HepG2 (cell line): ENCODE measurements around the gene KATNAL1. TPM values are rescaled to one million over a fixed set of nuclear protein-coding genes. Genes with fewer than 3 reads are reported as not detected.
A peak's percentile ranks its signal among the peaks of the same experiment; 100 is the strongest.

ENCODE experiments used
- FOXA3 ChIP-seq: IDR thresholded peaks from 2 replicates; pipeline ENCODE4 v1.6.1; 2016; ENCODE audit warnings: missing genetic modification reagents, missing compliant biosample characterization
- FOXM1 ChIP-seq: sonication (generic); formaldehyde crosslinking; IDR thresholded peaks from 2 replicates; pipeline ENCODE4 v1.5.0; 2020; ENCODE audit warnings: missing genetic modification reagents
- NFIB ChIP-seq: sonication (generic); formaldehyde crosslinking; IDR thresholded peaks from 2 replicates; pipeline ENCODE4 v1.9.0; 2021; ENCODE audit warnings: missing genetic modification reagents, mild to moderate bottlenecking, borderline replicate concordance
- RNF2 ChIP-seq: fragments of 450-650 bp; conservative IDR thresholded peaks from 2 replicates; pipeline ENCODE4 v1.6.1; 2016; ENCODE audit warnings: low read depth
- TBX3 ChIP-seq: fragments of 450-650 bp; IDR thresholded peaks from 2 replicates; pipeline ENCODE4 v1.6.1; 2017; ENCODE audit warnings: antibody characterized with exemption, mild to moderate bottlenecking, inconsistent platforms, borderline replicate concordance
- ZNF292 ChIP-seq: sonication (generic); formaldehyde crosslinking; IDR thresholded peaks from 2 replicates; pipeline ENCODE4 v1.8.1; 2022; ENCODE audit warnings: mild to moderate bottlenecking, low read depth, missing genetic modification reagents, borderline replicate concordance
- ZNF510 ChIP-seq: sonication (generic); formaldehyde crosslinking; IDR thresholded peaks from 2 replicates; pipeline ENCODE4 v1.4.0; 2020; ENCODE audit warnings: low read depth, mild to moderate bottlenecking, missing genetic modification reagents
- ZNF556 ChIP-seq: sonication (generic); formaldehyde crosslinking; IDR thresholded peaks from 2 replicates; pipeline ENCODE4 v1.4.0; 2020; ENCODE audit warnings: mild to moderate bottlenecking, missing genetic modification reagents, borderline replicate concordance
- ZNF567 ChIP-seq: sonication (generic); formaldehyde crosslinking; IDR thresholded peaks from 2 replicates; pipeline ENCODE4 v1.8.1; 2023; ENCODE audit warnings: mild to moderate bottlenecking, missing genetic modification reagents, borderline replicate concordance
- ZNF614 ChIP-seq: IDR thresholded peaks from 2 replicates; pipeline ENCODE4 v1.6.1; 2018; ENCODE audit warnings: missing biosample characterization, missing genetic modification reagents, inconsistent platforms, borderline replicate concordance
- polyA plus RNA-seq, 8 experiments: library from polyadenylated mRNA; depleted of rRNA in 3 of 8; stranded (reverse) in 7 of 8; unstranded in 1 of 8; fragments of >200 nt; fragmentation: Illumina TruSeq in 4 of 8; extraction: Trizol in 4 of 8; gene quantifications; 2 replicates each; pipeline versions ENCODE4 v1.2.1 to v1.2.3, GENCODE V29; 2011 to 2016; ENCODE audit warnings: low read depth in 4 of 8, missing spikeins in 1 of 8, mixed read lengths in 1 of 8; ENCODE audit not compliant: insufficient read depth in 1 of 8
- total RNA-seq, 5 experiments: library from RNA; depleted of rRNA; stranded (reverse); fragments of >200 nt; fragmentation: Illumina TruSeq; extraction: Trizol; gene quantifications; 2 replicates each; pipeline ENCODE4 v1.2.3, GENCODE V29; 2016; ENCODE audit warnings: low read depth in 1 of 5
- TF ChIP-seq, protein P1 (sequence below), 2 experiments: sonication (generic) in 1 of 2; formaldehyde crosslinking in 1 of 2; IDR thresholded peaks; 2 replicates each; pipeline versions ENCODE4 v1.4.0 to v1.6.1; 2018 to 2020; ENCODE audit warnings: missing genetic modification reagents in 2 of 2, borderline replicate concordance in 1 of 2, low read depth in 1 of 2, mild to moderate bottlenecking in 1 of 2, missing biosample characterization in 1 of 2
- TF ChIP-seq, protein P2 (sequence below): sonication (generic); formaldehyde crosslinking; IDR thresholded peaks from 2 replicates; pipeline ENCODE4 v1.5.1; 2020; ENCODE audit warnings: mild to moderate bottlenecking, missing genetic modification reagents, borderline replicate concordance
- TF ChIP-seq, protein P3 (sequence below): sonication (generic); formaldehyde crosslinking; IDR thresholded peaks from 2 replicates; pipeline ENCODE4 v1.5.0; 2020; ENCODE audit warnings: mild to moderate bottlenecking, missing genetic modification reagents, borderline replicate concordance
- TF ChIP-seq, protein P4 (sequence below): IDR thresholded peaks from 2 replicates; pipeline ENCODE4 v1.6.1; 2016; ENCODE audit warnings: low read depth, control low read depth

The KATNAL1 gene
- total and polyA plus RNA-seq, 2 of the 13 experiments (the other 11 are each of a cell fraction or from before 2014, with no cell fraction given): 3.2 to 11.8 TPM

DNA sequence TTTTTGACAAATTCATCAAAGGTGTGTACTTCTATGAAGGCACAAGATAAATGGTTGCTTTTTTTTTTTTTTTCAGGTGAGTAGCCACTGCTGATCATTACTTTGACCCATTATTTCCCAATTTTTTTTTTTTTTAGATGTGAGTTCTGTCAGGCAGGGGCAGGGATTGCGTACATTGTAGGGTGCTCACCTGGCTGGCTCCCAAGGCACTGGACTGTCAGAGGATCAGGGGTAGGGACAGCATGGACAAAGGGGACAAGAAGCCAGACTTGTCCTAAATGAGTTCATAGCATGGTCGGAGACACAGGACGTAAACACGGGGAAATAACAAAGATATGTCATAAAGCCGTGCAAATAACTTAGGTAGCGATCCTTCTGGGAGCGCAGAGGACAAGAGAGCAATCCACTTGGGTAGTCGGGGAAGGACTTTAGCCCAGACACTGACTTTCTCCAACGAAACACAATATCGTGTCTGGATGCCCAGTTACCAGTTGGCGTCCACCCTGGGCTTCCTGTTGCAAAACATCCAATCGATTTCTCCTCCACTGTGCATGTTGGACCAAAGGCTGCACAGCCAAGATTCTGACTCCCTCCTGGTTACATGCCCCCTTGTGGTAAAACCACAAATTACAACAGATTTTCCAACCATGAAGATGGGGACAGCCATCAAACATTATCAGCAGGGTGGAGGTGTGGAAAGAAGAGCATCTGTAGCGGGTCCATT lies 27.5 kb upstream of the KATNAL1 start (continued):
- TF ChIP-seq, protein P1, sequence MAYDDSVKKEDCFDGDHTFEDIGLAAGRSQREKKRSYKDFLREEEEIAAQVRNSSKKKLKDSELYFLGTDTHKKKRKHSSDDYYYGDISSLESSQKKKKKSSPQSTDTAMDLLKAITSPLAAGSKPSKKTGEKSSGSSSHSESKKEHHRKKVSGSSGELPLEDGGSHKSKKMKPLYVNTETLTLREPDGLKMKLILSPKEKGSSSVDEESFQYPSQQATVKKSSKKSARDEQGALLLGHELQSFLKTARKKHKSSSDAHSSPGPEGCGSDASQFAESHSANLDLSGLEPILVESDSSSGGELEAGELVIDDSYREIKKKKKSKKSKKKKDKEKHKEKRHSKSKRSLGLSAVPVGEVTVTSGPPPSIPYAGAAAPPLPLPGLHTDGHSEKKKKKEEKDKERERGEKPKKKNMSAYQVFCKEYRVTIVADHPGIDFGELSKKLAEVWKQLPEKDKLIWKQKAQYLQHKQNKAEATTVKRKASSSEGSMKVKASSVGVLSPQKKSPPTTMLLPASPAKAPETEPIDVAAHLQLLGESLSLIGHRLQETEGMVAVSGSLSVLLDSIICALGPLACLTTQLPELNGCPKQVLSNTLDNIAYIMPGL (CRISPR knock-in tag; IDR thresholded peaks at IDR 0.05; ENCODE audit: borderline replicate concordance in 1 of 2, low read depth in 1 of 2): peak; percentile 66 to 86
- TF ChIP-seq FOXM1 (CRISPR knock-in tag): no peak
- TF ChIP-seq, protein P2, sequence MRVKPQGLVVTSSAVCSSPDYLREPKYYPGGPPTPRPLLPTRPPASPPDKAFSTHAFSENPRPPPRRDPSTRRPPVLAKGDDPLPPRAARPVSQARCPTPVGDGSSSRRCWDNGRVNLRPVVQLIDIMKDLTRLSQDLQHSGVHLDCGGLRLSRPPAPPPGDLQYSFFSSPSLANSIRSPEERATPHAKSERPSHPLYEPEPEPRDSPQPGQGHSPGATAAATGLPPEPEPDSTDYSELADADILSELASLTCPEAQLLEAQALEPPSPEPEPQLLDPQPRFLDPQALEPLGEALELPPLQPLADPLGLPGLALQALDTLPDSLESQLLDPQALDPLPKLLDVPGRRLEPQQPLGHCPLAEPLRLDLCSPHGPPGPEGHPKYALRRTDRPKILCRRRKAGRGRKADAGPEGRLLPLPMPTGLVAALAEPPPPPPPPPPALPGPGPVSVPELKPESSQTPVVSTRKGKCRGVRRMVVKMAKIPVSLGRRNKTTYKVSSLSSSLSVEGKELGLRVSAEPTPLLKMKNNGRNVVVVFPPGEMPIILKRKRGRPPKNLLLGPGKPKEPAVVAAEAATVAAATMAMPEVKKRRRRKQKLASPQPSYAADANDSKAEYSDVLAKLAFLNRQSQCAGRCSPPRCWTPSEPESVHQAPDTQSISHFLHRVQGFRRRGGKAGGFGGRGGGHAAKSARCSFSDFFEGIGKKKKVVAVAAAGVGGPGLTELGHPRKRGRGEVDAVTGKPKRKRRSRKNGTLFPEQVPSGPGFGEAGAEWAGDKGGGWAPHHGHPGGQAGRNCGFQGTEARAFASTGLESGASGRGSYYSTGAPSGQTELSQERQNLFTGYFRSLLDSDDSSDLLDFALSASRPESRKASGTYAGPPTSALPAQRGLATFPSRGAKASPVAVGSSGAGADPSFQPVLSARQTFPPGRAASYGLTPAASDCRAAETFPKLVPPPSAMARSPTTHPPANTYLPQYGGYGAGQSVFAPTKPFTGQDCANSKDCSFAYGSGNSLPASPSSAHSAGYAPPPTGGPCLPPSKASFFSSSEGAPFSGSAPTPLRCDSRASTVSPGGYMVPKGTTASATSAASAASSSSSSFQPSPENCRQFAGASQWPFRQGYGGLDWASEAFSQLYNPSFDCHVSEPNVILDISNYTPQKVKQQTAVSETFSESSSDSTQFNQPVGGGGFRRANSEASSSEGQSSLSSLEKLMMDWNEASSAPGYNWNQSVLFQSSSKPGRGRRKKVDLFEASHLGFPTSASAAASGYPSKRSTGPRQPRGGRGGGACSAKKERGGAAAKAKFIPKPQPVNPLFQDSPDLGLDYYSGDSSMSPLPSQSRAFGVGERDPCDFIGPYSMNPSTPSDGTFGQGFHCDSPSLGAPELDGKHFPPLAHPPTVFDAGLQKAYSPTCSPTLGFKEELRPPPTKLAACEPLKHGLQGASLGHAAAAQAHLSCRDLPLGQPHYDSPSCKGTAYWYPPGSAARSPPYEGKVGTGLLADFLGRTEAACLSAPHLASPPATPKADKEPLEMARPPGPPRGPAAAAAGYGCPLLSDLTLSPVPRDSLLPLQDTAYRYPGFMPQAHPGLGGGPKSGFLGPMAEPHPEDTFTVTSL (CRISPR knock-in tag): peak; percentile 44; the same call in 1 of the 2 replicates
- TF ChIP-seq ZNF567 (CRISPR knock-in tag): no peak
- peak; percentile 47; the same call in 1 of the 2 replicates for TF ChIP-seq ZNF614 (CRISPR knock-in tag)
- TF ChIP-seq, protein P3, sequence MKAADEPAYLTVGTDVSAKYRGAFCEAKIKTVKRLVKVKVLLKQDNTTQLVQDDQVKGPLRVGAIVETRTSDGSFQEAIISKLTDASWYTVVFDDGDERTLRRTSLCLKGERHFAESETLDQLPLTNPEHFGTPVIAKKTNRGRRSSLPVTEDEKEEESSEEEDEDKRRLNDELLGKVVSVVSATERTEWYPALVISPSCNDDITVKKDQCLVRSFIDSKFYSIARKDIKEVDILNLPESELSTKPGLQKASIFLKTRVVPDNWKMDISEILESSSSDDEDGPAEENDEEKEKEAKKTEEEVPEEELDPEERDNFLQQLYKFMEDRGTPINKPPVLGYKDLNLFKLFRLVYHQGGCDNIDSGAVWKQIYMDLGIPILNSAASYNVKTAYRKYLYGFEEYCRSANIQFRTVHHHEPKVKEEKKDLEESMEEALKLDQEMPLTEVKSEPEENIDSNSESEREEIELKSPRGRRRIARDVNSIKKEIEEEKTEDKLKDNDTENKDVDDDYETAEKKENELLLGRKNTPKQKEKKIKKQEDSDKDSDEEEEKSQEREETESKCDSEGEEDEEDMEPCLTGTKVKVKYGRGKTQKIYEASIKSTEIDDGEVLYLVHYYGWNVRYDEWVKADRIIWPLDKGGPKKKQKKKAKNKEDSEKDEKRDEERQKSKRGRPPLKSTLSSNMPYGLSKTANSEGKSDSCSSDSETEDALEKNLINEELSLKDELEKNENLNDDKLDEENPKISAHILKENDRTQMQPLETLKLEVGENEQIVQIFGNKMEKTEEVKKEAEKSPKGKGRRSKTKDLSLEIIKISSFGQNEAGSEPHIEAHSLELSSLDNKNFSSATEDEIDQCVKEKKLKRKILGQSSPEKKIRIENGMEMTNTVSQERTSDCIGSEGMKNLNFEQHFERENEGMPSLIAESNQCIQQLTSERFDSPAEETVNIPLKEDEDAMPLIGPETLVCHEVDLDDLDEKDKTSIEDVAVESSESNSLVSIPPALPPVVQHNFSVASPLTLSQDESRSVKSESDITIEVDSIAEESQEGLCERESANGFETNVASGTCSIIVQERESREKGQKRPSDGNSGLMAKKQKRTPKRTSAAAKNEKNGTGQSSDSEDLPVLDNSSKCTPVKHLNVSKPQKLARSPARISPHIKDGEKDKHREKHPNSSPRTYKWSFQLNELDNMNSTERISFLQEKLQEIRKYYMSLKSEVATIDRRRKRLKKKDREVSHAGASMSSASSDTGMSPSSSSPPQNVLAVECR (CRISPR knock-in tag): peak; percentile 51; the same call in 1 of the 2 replicates
- TF ChIP-seq TBX3: no peak
- peak; percentile 67; the same call in 1 of the 2 replicates for TF ChIP-seq ZNF556 (CRISPR knock-in tag)
- no peak for TF ChIP-seq ZNF510 (CRISPR knock-in tag)
- TF ChIP-seq ZNF292 (CRISPR knock-in tag): peak; percentile 38; the same call in 1 of the 2 replicates
- no peak for TF ChIP-seq NFIB (CRISPR knock-in tag)
- TF ChIP-seq FOXA3: peak; percentile 59; the same call in 1 of the 2 replicates
- TF ChIP-seq RNF2: peak; percentile 42; the same call in 1 of the 2 replicates
- TF ChIP-seq, protein P4, sequence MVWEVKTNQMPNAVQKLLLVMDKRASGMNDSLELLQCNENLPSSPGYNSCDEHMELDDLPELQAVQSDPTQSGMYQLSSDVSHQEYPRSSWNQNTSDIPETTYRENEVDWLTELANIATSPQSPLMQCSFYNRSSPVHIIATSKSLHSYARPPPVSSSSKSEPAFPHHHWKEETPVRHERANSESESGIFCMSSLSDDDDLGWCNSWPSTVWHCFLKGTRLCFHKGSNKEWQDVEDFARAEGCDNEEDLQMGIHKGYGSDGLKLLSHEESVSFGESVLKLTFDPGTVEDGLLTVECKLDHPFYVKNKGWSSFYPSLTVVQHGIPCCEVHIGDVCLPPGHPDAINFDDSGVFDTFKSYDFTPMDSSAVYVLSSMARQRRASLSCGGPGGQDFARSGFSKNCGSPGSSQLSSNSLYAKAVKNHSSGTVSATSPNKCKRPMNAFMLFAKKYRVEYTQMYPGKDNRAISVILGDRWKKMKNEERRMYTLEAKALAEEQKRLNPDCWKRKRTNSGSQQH (CRISPR knock-in tag): peak; percentile 91
